IMR-90 (cell line): Measurements from ENCODE around the gene SLC25A34. TPM values are rescaled to one million over a fixed set of nuclear protein-coding genes. Genes with fewer than 3 reads are reported as not detected.

Experiments used
- ATAC-seq: fragments of 200-7000 bp; cut with Tn5 transposase; 2 replicates; pipeline ENCODE4 v1.9.1; 2020; ENCODE audit warnings: low read depth, mild to moderate bottlenecking, moderate library complexity
- BruUV-seq: library from RNA; stranded (reverse); fragments of 400-500 nt; replicated peaks from 2 replicates; lab custom pipeline; 2021; lab: Mats Ljungman, UMichigan
- CTCF ChIA-PET: fragments of 300-600 bp; formaldehyde crosslinking; extraction: SDS; loops from one replicate; lab custom pipeline; 2021; ENCODE audit warnings: antibody characterized with exemption; lab: Yijun Ruan, JAX
- POLR2A ChIA-PET: fragments of 300-600 bp; sonication (Branson Sonifier 250); formaldehyde crosslinking; loops from one replicate; lab custom pipeline; 2022; ENCODE audit warnings: antibody characterized with exemption; ENCODE audit not compliant: unreplicated experiment; lab: Charles Lee
- DNase-seq: peaks from one replicate; pipeline ENCODE4 v3.0.0; 2013
- H2AFZ ChIP-seq: replicated peaks from 2 replicates; pipeline ENCODE3; 2013; ENCODE audit warnings: low read length, mild to moderate bottlenecking; ENCODE audit not compliant: poor library complexity
- H2AK5ac ChIP-seq: 2 replicates; pipeline ENCODE4 v1.6.1; 2013; ENCODE audit warnings: low read depth, low read length, inconsistent platforms
- H2AK9ac ChIP-seq: replicated peaks from 2 replicates; pipeline ENCODE3; 2013; ENCODE audit warnings: mild to moderate bottlenecking, low read depth, low read length, moderate library complexity; ENCODE audit not compliant: poor library complexity
- H2BK120ac ChIP-seq: 2 replicates; pipeline ENCODE4 v1.6.1; 2013; ENCODE audit warnings: low read depth, low read length, inconsistent platforms
- H2BK15ac ChIP-seq: 3 replicates; pipeline ENCODE4 v1.6.1; 2013; ENCODE audit warnings: low read depth, low read length, inconsistent platforms
- H2BK20ac ChIP-seq: 2 replicates; pipeline ENCODE4 v1.6.1; 2013; ENCODE audit warnings: low read depth, mild to moderate bottlenecking, inconsistent platforms, low read length, moderate library complexity
- H2BK5ac ChIP-seq: 2 replicates; pipeline ENCODE4 v1.6.1; 2013; ENCODE audit warnings: mild to moderate bottlenecking, low read depth, low read length, inconsistent platforms; ENCODE audit not compliant: poor library complexity, severe bottlenecking
- H3K14ac ChIP-seq: replicated peaks from 2 replicates; pipeline ENCODE4 v1.6.1; 2013; ENCODE audit warnings: low read depth, low read length, inconsistent platforms
- H3K18ac ChIP-seq: 2 replicates; pipeline ENCODE4 v1.6.1; 2013; ENCODE audit warnings: low read depth, low read length, control low read depth
- H3K23ac ChIP-seq: 2 replicates; pipeline ENCODE4 v1.6.1; 2013; ENCODE audit warnings: low read depth, low read length, inconsistent platforms
- H3K27ac ChIP-seq: 2 replicates; pipeline ENCODE4 v1.5.1; 2013; ENCODE audit warnings: mild to moderate bottlenecking, control low read depth, low read length; ENCODE audit not compliant: insufficient read depth
- H3K27me3 ChIP-seq: 2 replicates; pipeline ENCODE4 v1.6.1; 2013; ENCODE audit warnings: low read length; ENCODE audit not compliant: control insufficient read depth, insufficient read depth
- H3K36me3 ChIP-seq: 2 replicates; pipeline ENCODE4 v1.6.1; 2013; ENCODE audit warnings: low read length, mixed read lengths; ENCODE audit not compliant: control insufficient read depth, insufficient read depth
- H3K4ac ChIP-seq: 2 replicates; pipeline ENCODE4 v1.6.1; 2013; ENCODE audit warnings: low read depth, low read length, inconsistent platforms
- H3K4me1 ChIP-seq: 2 replicates; pipeline ENCODE4 v1.6.1; 2013; ENCODE audit warnings: low read length, mixed read lengths; ENCODE audit not compliant: control insufficient read depth, insufficient read depth
- H3K4me2 ChIP-seq: 2 replicates; pipeline ENCODE4 v1.6.1; 2013; ENCODE audit warnings: low read depth, mild to moderate bottlenecking, control low read depth, low read length, moderate library complexity
- H3K4me3 ChIP-seq: 2 replicates; pipeline ENCODE4 v1.5.1; 2013; ENCODE audit warnings: low read depth, mild to moderate bottlenecking, control low read depth, low read length, moderate library complexity; ENCODE audit not compliant: insufficient read depth
- H3K56ac ChIP-seq: 2 replicates; pipeline ENCODE4 v1.6.1; 2013; ENCODE audit warnings: low read length, inconsistent platforms; ENCODE audit not compliant: insufficient read depth; ENCODE audit errors: extremely low read depth
- H3K79me1 ChIP-seq, 2 experiments: 2 replicates each; pipeline ENCODE4 v1.6.1; 2013; ENCODE audit warnings: low read length in 2 of 2, inconsistent platforms in 1 of 2, low read depth in 1 of 2
- H3K9ac ChIP-seq: 2 replicates; pipeline ENCODE4 v1.6.1; 2013; ENCODE audit warnings: low read depth, low read length, control low read depth
- H3K9me1 ChIP-seq: 2 replicates; pipeline ENCODE4 v1.6.1; 2013; ENCODE audit warnings: low read length, inconsistent platforms; ENCODE audit not compliant: insufficient read depth
- H3K9me3 ChIP-seq: 2 replicates; pipeline ENCODE4 v1.6.1; 2013; ENCODE audit warnings: low read length; ENCODE audit not compliant: control insufficient read depth, insufficient read depth
- H4K20me1 ChIP-seq: 2 replicates; pipeline ENCODE4 v1.6.1; 2013; ENCODE audit warnings: low read length, inconsistent platforms; ENCODE audit not compliant: insufficient read depth
- H4K5ac ChIP-seq: 2 replicates; pipeline ENCODE4 v1.6.1; 2013; ENCODE audit warnings: mild to moderate bottlenecking, low read depth, low read length, control low read depth
- H4K8ac ChIP-seq, 2 experiments: 2 replicates each; pipeline ENCODE4 v1.6.1; 2013; ENCODE audit warnings: low read depth in 2 of 2, low read length in 2 of 2, control low read depth in 1 of 2, inconsistent platforms in 1 of 2
- H4K91ac ChIP-seq: 2 replicates; pipeline ENCODE4 v1.6.1; 2013; ENCODE audit warnings: low read depth, low read length, inconsistent platforms; ENCODE audit not compliant: insufficient read depth
- BHLHE40 ChIP-seq: fragments of 150-350 bp; IDR thresholded peaks from 2 replicates; pipeline ENCODE4 v1.6.1; 2016; ENCODE audit warnings: mild to moderate bottlenecking, low read depth, low read length
- CEBPB ChIP-seq: IDR thresholded peaks from 2 replicates; pipeline ENCODE4 v1.6.1; 2012; ENCODE audit warnings: low read depth, low read length, improper control_type of control experiment
- CHD1 ChIP-seq: IDR thresholded peaks from 2 replicates; pipeline ENCODE4 v1.6.1; 2012; ENCODE audit warnings: low read depth, low read length, improper control_type of control experiment
- CTCF ChIP-seq: conservative IDR thresholded peaks from 2 replicates; pipeline ENCODE4 v1.5.1; 2012; ENCODE audit warnings: mild to moderate bottlenecking, low read depth, low read length, improper control_type of control experiment
- ELK1 ChIP-seq: fragments of 150-350 bp; IDR thresholded peaks from 2 replicates; pipeline ENCODE4 v1.6.1; 2016; ENCODE audit warnings: low read depth, mild to moderate bottlenecking, low read length, moderate library complexity, borderline replicate concordance
- FOS ChIP-seq: fragments of 150-350 bp; IDR thresholded peaks from 2 replicates; pipeline ENCODE4 v1.6.1; 2016; ENCODE audit warnings: low read depth, low read length
- MAFK ChIP-seq: IDR thresholded peaks from 2 replicates; pipeline ENCODE4 v1.6.1; 2012; ENCODE audit warnings: low read depth, low read length, improper control_type of control experiment
- MAZ ChIP-seq: IDR thresholded peaks from 2 replicates; pipeline ENCODE4 v1.6.1; 2012; ENCODE audit warnings: low read depth, mild to moderate bottlenecking, low read length, improper control_type of control experiment, moderate library complexity, borderline replicate concordance
- MXI1 ChIP-seq: IDR thresholded peaks from 2 replicates; pipeline ENCODE4 v1.6.1; 2012; ENCODE audit warnings: low read depth, mild to moderate bottlenecking, low read length, moderate library complexity, borderline replicate concordance
- NFE2L2 ChIP-seq: fragments of 150-350 bp; IDR thresholded peaks from 2 replicates; pipeline ENCODE4 v1.6.1; 2016; ENCODE audit warnings: low read depth, mild to moderate bottlenecking, low read length
- POLR2A ChIP-seq: IDR thresholded peaks from 2 replicates; pipeline ENCODE4 v1.6.1; 2012; ENCODE audit warnings: mild to moderate bottlenecking, low read depth, low read length
- RAD21 ChIP-seq: IDR thresholded peaks from 2 replicates; pipeline ENCODE4 v1.6.1; 2012; ENCODE audit warnings: low read length, improper control_type of control experiment
- RCOR1 ChIP-seq: IDR thresholded peaks from 2 replicates; pipeline ENCODE4 v1.6.1; 2012; ENCODE audit warnings: mild to moderate bottlenecking, low read length, improper control_type of control experiment; ENCODE audit not compliant: insufficient replicate concordance
- RFX5 ChIP-seq: IDR thresholded peaks from 2 replicates; pipeline ENCODE4 v1.8.0; 2012; ENCODE audit warnings: low read depth, mild to moderate bottlenecking, low read length, moderate library complexity
- USF2 ChIP-seq: fragments of 150-350 bp; IDR thresholded peaks from 2 replicates; pipeline ENCODE4 v1.6.1; 2017; ENCODE audit warnings: mild to moderate bottlenecking, antibody characterized with exemption, low read length, low read depth
- WGBS, 2 experiments: methylation state at CpG; one replicate each; pipeline versions ENCODE4 v1.1.5 to v1.1.7; 2013; ENCODE audit warnings: missing lambda C conversion rate in 2 of 2; ENCODE audit not compliant: insufficient read length in 1 of 2; ENCODE audit errors: extremely low coverage in 2 of 2; 5-methylcytosine and 5-hydroxymethylcytosine counted together
- dilution Hi-C: fragments of 300-500 bp; cut with HindIII; formaldehyde crosslinking; loops from one replicate; pipeline ENCODE4 v1.14.3; 2018; ENCODE audit warnings: low sequenced_read_pairs; ENCODE audit not compliant: unreplicated experiment
- in situ Hi-C: fragments of 300-500 bp; cut with MboI; formaldehyde crosslinking; loops from 3 replicates; pipeline ENCODE4 v1.14.3; 2019; ENCODE audit warnings: low sequenced_read_pairs, inconsistent platforms, mixed read lengths
- intact Hi-C: fragments of 100-400 bp; cut with micrococcal nuclease; formaldehyde crosslinking; loops from 2 replicates; pipeline ENCODE4 v1.10.0; 2022
- polyA plus RNA-seq, 3 experiments: library from polyadenylated mRNA; depleted of rRNA; stranded (reverse); fragments of >200 nt; gene quantifications; 2 replicates each; pipeline ENCODE4 v1.2.3, GENCODE V29; 2012; ENCODE audit warnings: low replicate concordance in 1 of 3
- total RNA-seq: library from RNA; depleted of rRNA; stranded (reverse); fragments of >200 nt; gene quantifications from 2 replicates; pipeline ENCODE4 v1.2.3, GENCODE V29; 2012

SLC25A34 gene
- total and polyA plus RNA-seq, 2 of the 4 experiments (the other 2 are of a cell fraction), result under 0.01 to 0.72 TPM

- no peak overlapping the region for H3K4me2 ChIP-seq
- intact Hi-C loops, result loop anchor here (5.0 kb wide), 2 partner anchors 87 to 107 kb away; partner anchors contain the start of gene DDI2
- WGBS, 2 experiments, result 93% methylated on average over 10 of the region's 17 CpGs; no CpG with 5 or more reads in 1 of the 2 experiments
- BruUV-seq, result no TSS peak
- no peak overlapping the region for H2BK20ac ChIP-seq
- CTCF ChIA-PET, result no interaction called here
- H3K9me3 ChIP-seq, result no peaks in the 10 kb centered on the region
- no peak overlapping the region for H4K91ac ChIP-seq
- dilution Hi-C loops, result no loop called here
- no peak overlapping the region for H3K14ac ChIP-seq
- no peak overlapping the region for H3K9ac ChIP-seq
- H2BK15ac ChIP-seq, result no peak overlapping the region
- no peak overlapping the region for H3K23ac ChIP-seq
- in situ Hi-C loops, result no loop called here
- H3K27me3 ChIP-seq, result no peaks in the 10 kb centered on the region
- no peak overlapping the region for H3K18ac ChIP-seq
- POLR2A ChIA-PET, result no interaction called here
- H3K27ac ChIP-seq, result peak overlapping the region; percentile 76; the same call in 1 of the 2 replicates
- no peak overlapping the region for H2BK5ac ChIP-seq
- no peak overlapping the region for H3K56ac ChIP-seq
- no peak overlapping the region for H3K4ac ChIP-seq
- H3K79me1 ChIP-seq, result peaks cover 52 to 81% of the 10 kb centered on the region in 2 experiments
- no peak for DNase-seq
- H4K8ac ChIP-seq, result no peak overlapping the region
- H4K20me1 ChIP-seq, result peaks cover 37% of the 10 kb centered on the region
- no peak overlapping the region for H2AFZ ChIP-seq
- H2BK120ac ChIP-seq, result no peak overlapping the region
- no peak overlapping the region for H3K4me3 ChIP-seq
- peaks cover 18% of the 10 kb centered on the region; the same call in 1 of the 2 replicates for H3K4me1 ChIP-seq
- peaks cover 15% of the 10 kb centered on the region for H3K9me1 ChIP-seq
- H2AK9ac ChIP-seq, result no peak overlapping the region
- no peak for ATAC-seq
- no peak overlapping the region; the same call in 1 of the 2 replicates for H4K5ac ChIP-seq
- H2AK5ac ChIP-seq, result no peak overlapping the region; the same call in 1 of the 2 replicates
- peaks cover 4% of the 10 kb centered on the region; the same call in 1 of the 2 replicates for H3K36me3 ChIP-seq
- no peak for TF ChIP-seq MAZ
- TF ChIP-seq RAD21, result no peak
- no peak for TF ChIP-seq CTCF
- TF ChIP-seq FOS, result no peak
- TF ChIP-seq RCOR1, result no peak
- no peak for TF ChIP-seq MXI1
- TF ChIP-seq BHLHE40, result no peak
- no peak for TF ChIP-seq ELK1
- TF ChIP-seq CHD1, result no peak
- no peak for TF ChIP-seq NFE2L2
- no peak for TF ChIP-seq CEBPB
- no peak for TF ChIP-seq MAFK
- TF ChIP-seq USF2, result no peak
- TF ChIP-seq RFX5, result no peak
- no peak for TF ChIP-seq POLR2A
These were observed 31.4 kb upstream of the SLC25A34 start for GRCh38 chr1:15704526-15705183.
